ENCODE measurements around the gene IL17RE.
"Not testable (repeated sequence)": the region's sequence is repeated elsewhere in the genome, so short reads cannot be mapped to it uniquely, and the experiment has no call there.

IL17RE gene

GRCh38 chr3:9881441-9881840 is 21.2 kb upstream of the IL17RE start:
- DNase-seq = no peak

GRCh38 chr3:9883706-9884554 is 18.7 kb upstream of the IL17RE start:
- DNase-seq = no peak

- DNase-seq = no peak
Observed at GRCh38 chr3:9884555-9885165, 18.0 kb upstream of the IL17RE start.

- DNase-seq = no peak
Observed at GRCh38 chr3:9886328-9886727, 16.3 kb upstream of the IL17RE start.

- DNase-seq = no peak
Observed at GRCh38 chr3:9887480-9887879, 15.2 kb upstream of the IL17RE start.

- DNase-seq = no peak
Observed at GRCh38 chr3:9888540-9888939, 14.1 kb upstream of the IL17RE start.

- DNase-seq = no peak
Observed at GRCh38 chr3:9889405-9889804, 13.2 kb upstream of the IL17RE start.

- peak in 1 of 2 experiments; percentile 6 for DNase-seq
Observed at GRCh38 chr3:9890249-9891071, 12.2 kb upstream of the IL17RE start, which contains the start of gene JAGN1. Gene JAGN1, plus strand, starts transcription at chr3:9890610. Its CDS starts 113 bp downstream, at chr3:9890723.

- no peak for DNase-seq
Observed at GRCh38 chr3:9891072-9891622, 11.5 kb upstream of the IL17RE start.

GRCh38 chr3:9893739-9894138 is 8.9 kb upstream of the IL17RE start:
- DNase-seq = no peak

- DNase-seq = not testable (repeated sequence)
Observed at GRCh38 chr3:9895715-9896114, 6.9 kb upstream of the IL17RE start.

- not testable (repeated sequence) for DNase-seq
Observed at GRCh38 chr3:9896755-9897407, 5.8 kb upstream of the IL17RE start.

- DNase-seq = no peak
Observed at GRCh38 chr3:9897408-9898372, 5.0 kb upstream of the IL17RE start.

- no peak for DNase-seq
Observed at GRCh38 chr3:9898467-9899241, 4.0 kb upstream of the IL17RE start.

GRCh38 chr3:9899289-9899791 is 3.3 kb upstream of the IL17RE start:
- DNase-seq = no peak

- DNase-seq = not testable (repeated sequence)
Observed at GRCh38 chr3:9900965-9901415, 1.7 kb upstream of the IL17RE start.

- DNase-seq = no peak
Observed at GRCh38 chr3:9901967-9902366, 681 bp upstream of the IL17RE start.

GRCh38 chr3:9903238-9903624 is 583 bp downstream of the IL17RE start:
- no peak for DNase-seq

GRCh38 chr3:9903904-9904303 is 1.3 kb downstream of the IL17RE start:
- DNase-seq = no peak

GRCh38 chr3:9906480-9906879 is 3.8 kb downstream of the IL17RE start:
- DNase-seq = no peak
